Kidney (tissue), 14 donors: ENCODE measurements around the gene CLEC18B. TPM values are rescaled to one million over a fixed set of nuclear protein-coding genes. Genes with fewer than 3 reads are reported as not detected.
"Not testable (repeated sequence)": the region's sequence is repeated elsewhere in the genome, so short reads cannot be mapped to it uniquely, and the experiment has no call there.

ENCODE experiments used
- DNase-seq, 5 donors: peaks; one replicate each; pipeline ENCODE4 v3.0.0-alpha.2; 2013 to 2020
- FAIRE-seq: peaks from 2 replicates; lab custom pipeline; 2012; peaks lifted over from hg19 to GRCh38; lab: Jason Lieb, UNC
- H3K27ac ChIP-seq, 2 donors: one replicate each; pipeline ENCODE4 v1.7.0; 2013; ENCODE audit warnings: low read depth in 2 of 2, low read length in 2 of 2, inconsistent platforms in 1 of 2
- H3K27me3 ChIP-seq: one replicate; pipeline ENCODE4 v1.7.1; 2013; ENCODE audit warnings: low read length, inconsistent platforms; ENCODE audit not compliant: control insufficient read depth, insufficient read depth
- H3K36me3 ChIP-seq, 3 donors: one replicate each; pipeline versions ENCODE4 v1.7.0 to v1.7.1; 2013; ENCODE audit warnings: low read length in 3 of 3, control low read depth in 1 of 3, inconsistent platforms in 1 of 3; ENCODE audit not compliant: insufficient read depth in 3 of 3, control insufficient read depth in 2 of 3
- H3K4me1 ChIP-seq, 3 donors: one replicate each; pipeline versions ENCODE4 v1.7.0 to v1.7.1; 2013; ENCODE audit warnings: low read length in 3 of 3, inconsistent platforms in 1 of 3, low read depth in 1 of 3; ENCODE audit not compliant: control insufficient read depth in 2 of 3, insufficient read depth in 2 of 3
- H3K4me3 ChIP-seq, 3 donors: one replicate each; pipeline versions ENCODE4 v1.7.0 to v1.8.1; 2013; ENCODE audit warnings: low read length in 3 of 3, control low read depth in 1 of 3, inconsistent platforms in 1 of 3
- H3K9ac ChIP-seq, 3 donors: one replicate each; pipeline versions ENCODE4 v1.7.0 to v1.7.1; 2013; ENCODE audit warnings: low read length in 3 of 3, control low read depth in 1 of 3, inconsistent platforms in 1 of 3
- H3K9me3 ChIP-seq, 3 donors: one replicate each; pipeline versions ENCODE4 v1.7.0 to v1.7.1; 2013; ENCODE audit warnings: low read length in 3 of 3, control low read depth in 1 of 3, inconsistent platforms in 1 of 3; ENCODE audit not compliant: control insufficient read depth in 2 of 3, insufficient read depth in 1 of 3
- CTCF ChIP-seq: IDR thresholded peaks from 3 replicates; pipeline ENCODE4 v1.5.1; 2012; ENCODE audit warnings: mild to moderate bottlenecking, moderate library complexity, borderline replicate concordance; ENCODE audit not compliant: insufficient read depth; ENCODE audit errors: extremely low read depth
- intact Hi-C: fragments of 100-400 bp; cut with DNase I; formaldehyde crosslinking; loops from one replicate; pipeline ENCODE4 v1.11.1; 2022
- polyA plus RNA-seq: library from polyadenylated mRNA; stranded (reverse); fragments of 350-450 nt; fragmentation: Illumina TruSeq; extraction: RNeasy Lipid Tissue Mini Kit (QIAGEN cat#74804); gene quantifications from one replicate; pipeline ENCODE4 v1.2.3, GENCODE V29; 2014; ENCODE audit warnings: low read depth, low replicate concordance; ENCODE audit not compliant: insufficient read depth
- total RNA-seq: library from RNA; stranded (reverse); fragmentation: NEBNext Ultra II Directional; extraction: Animal tissue kit (Norgen Biotek cat#: 25700); gene quantifications from one replicate; pipeline ENCODE4 v1.2.1, GENCODE V29; 2021
- donor health status: control.
- donor health status: control.
- donor health status: control.
- donor health status: control.
- donor health status: control.
- donor health status: DM: yes; HTN: yes; CAD: no.
- donor health status: Normal renal cell carcinoma (clear cell type).

Gene CLEC18B
- total and polyA plus RNA-seq, 2 donors from 2014 or later, result 5.3 to 46.1 TPM

- H3K9ac ChIP-seq, result no peak overlapping the region
- no peak for FAIRE-seq
- no peak for DNase-seq
- no peak overlapping the region for H3K4me3 ChIP-seq
- no peaks in the 10 kb centered on the region for H3K27me3 ChIP-seq
- no peaks in the 10 kb centered on the region for H3K36me3 ChIP-seq
- no peaks in the 10 kb centered on the region for H3K4me1 ChIP-seq
- no peak for TF ChIP-seq CTCF
- H3K9me3 ChIP-seq, result no peaks in the 10 kb centered on the region
- H3K27ac ChIP-seq, result no peak overlapping the region
- intact Hi-C loops, result no loop called here
These were observed 10.2 kb upstream of the CLEC18B start for GRCh38 chr16:74431516-74431915.

GRCh38 chr16:74430036-74430712, 8.9 kb upstream of the CLEC18B start:
- intact Hi-C loops, H3K9me3 ChIP-seq, H3K4me1 ChIP-seq, FAIRE-seq, H3K27ac ChIP-seq, H3K4me3 ChIP-seq, H3K27me3 ChIP-seq, H3K36me3 ChIP-seq: not testable (repeated sequence)
- DNase-seq, result peak in 4 of 5 donors; percentile 35 to 64 (median 52)
- TF ChIP-seq CTCF, result peak; percentile 68
- H3K9ac ChIP-seq, result peak overlapping the region in 1 of 3 donors; percentile 24

GRCh38 chr16:74428493-74428892, 7.2 kb upstream of the CLEC18B start:
- H3K36me3 ChIP-seq, intact Hi-C loops, H3K9me3 ChIP-seq, H3K4me1 ChIP-seq, H3K27ac ChIP-seq, FAIRE-seq, H3K4me3 ChIP-seq, DNase-seq, H3K9ac ChIP-seq, H3K27me3 ChIP-seq: not testable (repeated sequence)

GRCh38 chr16:74425751-74426150, 4.5 kb upstream of the CLEC18B start:
- H3K4me3 ChIP-seq, H3K9me3 ChIP-seq, H3K36me3 ChIP-seq, H3K9ac ChIP-seq, FAIRE-seq, H3K27me3 ChIP-seq, H3K27ac ChIP-seq, H3K4me1 ChIP-seq, intact Hi-C loops: not testable (repeated sequence)
- peak in 2 of 5 donors; percentile 14 to 18 for DNase-seq

- H3K36me3 ChIP-seq, H3K9me3 ChIP-seq, H3K4me1 ChIP-seq, H3K9ac ChIP-seq, H3K4me3 ChIP-seq, intact Hi-C loops, H3K27me3 ChIP-seq, H3K27ac ChIP-seq, FAIRE-seq: not testable (repeated sequence)
- DNase-seq, result peak in 4 of 5 donors; percentile 53 to 81 (median 74)
These were observed 2.4 kb upstream of the CLEC18B start for GRCh38 chr16:74423721-74424120.

- H3K27me3 ChIP-seq, H3K36me3 ChIP-seq, H3K4me1 ChIP-seq, DNase-seq, H3K9ac ChIP-seq, H3K4me3 ChIP-seq, H3K9me3 ChIP-seq, FAIRE-seq, intact Hi-C loops, H3K27ac ChIP-seq: not testable (repeated sequence)
These were observed 808 bp upstream of the CLEC18B start for GRCh38 chr16:74422086-74422485.

- H3K27ac ChIP-seq, H3K9ac ChIP-seq, H3K9me3 ChIP-seq, H3K4me3 ChIP-seq, H3K4me1 ChIP-seq, intact Hi-C loops, H3K27me3 ChIP-seq, H3K36me3 ChIP-seq, FAIRE-seq: not testable (repeated sequence)
- DNase-seq, result peak in 2 of 5 donors; percentile 35 to 66
These were observed 156 bp upstream of the CLEC18B start for GRCh38 chr16:74421482-74421785.
